Heart right ventricle (tissue), 12 donors: ENCODE data around the gene CHORDC1. TPM values are rescaled to one million over a fixed set of nuclear protein-coding genes. Genes with fewer than 3 reads are reported as not detected.

Experiments used
- polyA plus RNA-seq, 2 donors: library from polyadenylated mRNA; stranded (reverse); fragments of 200-250 nt; gene quantifications; one replicate each; pipeline ENCODE4 v1.2.3, GENCODE V29; 2013
- total RNA-seq, 10 donors: library from RNA; stranded (reverse); fragmentation: NEBNext Ultra II Directional in 3 of 10; extraction: Animal tissue kit (Norgen Biotek cat#: 25700) in 3 of 10; gene quantifications; one replicate each; pipeline versions ENCODE4 v1.2.1 to v1.2.4, GENCODE V29; 2021 to 2023
- donor health status: ischemic (EF 13 %, LVEDD 7.1; RV severe dilation, severe dysfunction).
- donor health status: healthy with polysubstance abuse.
- donor health status: DM: no; HTN: yes; CAD: no.
- donor health status: DM: no; HTN: no; CAD: no.
- donor health status: ischemic (EF 25% LVEDD 6.9; RV normal size, moderate dysfunction).
- donor health status: ischemic (EF 25% LVEDD 5.7; RV mildly dilated, moderate dysfunction).
- donor health status: healthy.
- donor health status: nonischemic (EF 11% LVEDD 7.7; RV severe dilation, severe dysfunction).
- donor health status: DM: yes; HTN: yes; CAD: no.
- donor health status: PGD.
- donor health status: ischemic (EF 29% LVEDD 5.4; RV normal size, mild dysfunction).
- donor health status: nonischemic (EF 23%, LVEDD 6.1; RV moderate dilation, normal function).

Gene CHORDC1
- total and polyA plus RNA-seq, 12 donors = 22.4 to 38.1 (median 27.7) TPM

Other genes with a start within 250 kb of the CHORDC1 start
- gene TRIM49C, start 191.9 kb downstream of the CHORDC1 start, total RNA-seq = not detected
- not detected for gene TRIM49C, start 191.9 kb downstream of the CHORDC1 start, polyA plus RNA-seq
- gene UBTFL1, start 137.1 kb downstream of the CHORDC1 start, total RNA-seq = not detected
- gene UBTFL1, start 137.1 kb downstream of the CHORDC1 start, polyA plus RNA-seq = not detected
- gene NAALAD2, start 88.4 kb downstream of the CHORDC1 start, total RNA-seq = 1 to 10 TPM in 3 of 10 donors, under 1 TPM in 7; 0.21 to 1.5 (median 0.51) TPM
- 1 to 10 TPM in 1 of 2 donors, under 1 TPM in 1; 0.35 to 2.7 TPM for gene NAALAD2, start 88.4 kb downstream of the CHORDC1 start, polyA plus RNA-seq